GM12864 (cell line): ENCODE results near the gene OR4D1.

Experiments used
- DNase-seq: peaks from one replicate; pipeline ENCODE4 v3.0.0-alpha.2; 2011; ENCODE audit warnings: low read depth
- H3K4me3 ChIP-seq: 2 replicates; pipeline ENCODE4 v1.5.1; 2011; ENCODE audit warnings: mild to moderate bottlenecking, low read depth, low read length, control low read depth
- CTCF ChIP-seq: IDR thresholded peaks from 2 replicates; pipeline ENCODE4 v1.5.1; 2011; ENCODE audit warnings: low read depth, mild to moderate bottlenecking, moderate library complexity, low read length, control low read depth, inconsistent platforms; ENCODE audit errors: missing control alignments

Gene OR4D1

DNA sequence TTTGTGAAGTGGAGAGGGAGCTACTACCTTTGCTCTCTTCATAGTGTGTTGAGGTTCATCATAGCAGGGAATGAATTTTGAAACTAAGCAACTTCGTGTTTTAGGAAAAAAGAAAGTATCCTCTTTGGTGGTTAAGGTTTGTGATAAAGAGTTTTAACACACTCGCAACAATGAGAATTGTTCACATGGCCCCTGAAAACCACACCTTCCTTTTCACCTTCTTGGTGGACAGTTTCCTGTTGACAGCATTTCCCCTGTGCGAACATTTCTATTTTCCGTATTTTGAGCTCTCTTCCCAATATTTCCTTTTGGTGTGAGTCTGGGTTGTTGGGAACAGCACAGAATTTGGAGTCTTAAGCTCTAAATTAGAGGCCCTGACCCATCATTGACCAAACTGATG lies 22.4 kb downstream of the OR4D1 start:
- DNase-seq, result no peak
- TF ChIP-seq CTCF, result no peak
- no peak overlapping the region for H3K4me3 ChIP-seq

- H3K4me3 ChIP-seq, result no peak overlapping the region
- DNase-seq, result peak; percentile 10
- peak; percentile 64 for TF ChIP-seq CTCF
Observed at GRCh38 chr17:58172369-58173071, 24.3 kb downstream of the OR4D1 start.

GRCh38 chr17:58174871-58175270 lies 26.7 kb downstream of the OR4D1 start:
- H3K4me3 ChIP-seq, result no peak overlapping the region
- TF ChIP-seq CTCF, result no peak
- no peak for DNase-seq

DNA sequence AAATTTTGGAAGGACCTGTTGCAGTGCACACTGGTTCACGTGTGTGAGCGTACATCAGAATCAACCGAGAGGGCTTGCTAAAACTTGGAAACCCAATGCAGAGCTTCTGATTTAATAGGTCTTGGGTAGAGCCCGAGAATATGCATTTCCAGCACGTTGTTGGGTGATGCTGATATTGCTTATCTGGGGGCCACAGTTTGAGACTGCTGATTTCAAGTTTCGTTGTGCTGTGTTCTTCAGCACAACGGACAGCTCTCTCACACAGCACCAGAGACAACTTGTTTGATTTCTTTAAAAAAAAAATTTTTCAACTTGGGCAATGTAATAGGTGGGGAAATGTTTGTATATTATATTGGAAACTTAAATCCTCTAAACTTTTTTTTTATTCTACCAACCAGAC lies 28.0 kb downstream of the OR4D1 start:
- no peak for DNase-seq
- TF ChIP-seq CTCF, result no peak

GRCh38 chr17:58181796-58182195 lies 33.6 kb downstream of the OR4D1 start:
- no peak for TF ChIP-seq CTCF
- DNase-seq, result no peak
- no peak overlapping the region for H3K4me3 ChIP-seq

More for the DNA sequence above, 28.0 kb downstream of the OR4D1 start:
- H3K4me3 ChIP-seq, result no peak overlapping the region

DNA sequence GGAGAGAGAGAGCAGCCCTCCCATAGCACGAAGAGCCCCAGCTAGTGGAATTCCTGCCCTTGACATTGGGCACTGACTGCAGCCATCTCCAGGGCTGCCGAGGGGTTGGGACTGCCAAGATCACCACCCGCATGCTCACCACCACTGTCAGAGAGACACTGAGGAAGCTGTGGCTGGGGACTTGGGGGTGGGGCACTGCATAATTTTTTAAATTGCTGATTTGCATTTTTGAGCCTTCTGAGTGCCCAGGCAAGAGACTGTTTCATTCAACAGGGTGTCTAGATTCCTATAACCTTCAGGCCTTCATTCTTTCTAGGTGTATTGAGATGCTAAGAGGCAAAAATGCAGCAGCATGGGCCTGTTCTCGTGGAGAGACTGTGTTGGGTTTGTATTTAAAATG lies 35.3 kb downstream of the OR4D1 start:
- no peak for TF ChIP-seq CTCF
- H3K4me3 ChIP-seq, result no peak overlapping the region
- no peak for DNase-seq
